Gastrocnemius medialis (tissue), 4 donors: Measurements from ENCODE around the gene SH3BP2. TPM values are rescaled to one million over a fixed set of nuclear protein-coding genes. Genes with fewer than 3 reads are reported as not detected.

ENCODE experiments used
- ATAC-seq, 2 donors: fragments of 150-250 bp; one replicate each; pipeline ENCODE4 v1.9.1; 2016
- DNase-seq, 2 donors: peaks; one replicate each; pipeline ENCODE4 v3.0.0-alpha.2; 2019
- H3K27ac ChIP-seq, 4 donors: fragments of 200-600 bp; sonication (generic); 1 replicate in 1 of 4; 2 replicates in 3 of 4; pipeline ENCODE4 v1.5.1; 2016 to 2018; ENCODE audit warnings: mild to moderate bottlenecking in 2 of 4, moderate library complexity in 1 of 4
- H3K27me3 ChIP-seq, 3 donors: fragments of 200-600 bp; sonication (generic) in 2 of 3; 1 replicate in 1 of 3; 2 replicates in 2 of 3; pipeline versions ENCODE4 v1.5.1 to v1.6.0; 2016 to 2019; ENCODE audit warnings: mild to moderate bottlenecking in 1 of 3, moderate library complexity in 1 of 3
- H3K36me3 ChIP-seq, 2 donors: fragments of 200-600 bp; sonication (generic) in 1 of 2; one replicate each; pipeline ENCODE4 v1.5.1; 2017 to 2018
- H3K4me1 ChIP-seq, 2 donors: fragments of 200-600 bp; sonication (generic) in 1 of 2; one replicate each; pipeline ENCODE4 v1.5.1; 2016 to 2017; ENCODE audit warnings: mild to moderate bottlenecking in 2 of 2
- H3K4me3 ChIP-seq, 4 donors: fragments of 200-600 bp; sonication (generic) in 3 of 4; 1 replicate in 1 of 4; 2 replicates in 3 of 4; pipeline ENCODE4 v1.5.1; 2016 to 2019; ENCODE audit warnings: mild to moderate bottlenecking in 2 of 4
- H3K9me3 ChIP-seq, 3 donors: fragments of 200-600 bp; sonication (generic) in 2 of 3; 1 replicate in 1 of 3; 2 replicates in 2 of 3; pipeline ENCODE4 v1.5.1; 2016 to 2019
- CTCF ChIP-seq, 5 experiments: fragments of 450-650 bp in 3 of 5; fragments of 200-600 bp in 2 of 5; sonication (generic) in 2 of 5; IDR thresholded peaks in 4 of 5; conservative IDR thresholded peaks in 1 of 5; 1 replicate in 4 of 5; 2 replicates in 1 of 5; pipeline ENCODE4 v1.5.1; 2016 to 2019; ENCODE audit warnings: antibody characterized with exemption in 5 of 5, mild to moderate bottlenecking in 3 of 5, moderate library complexity in 3 of 5
- POLR2A ChIP-seq, 2 donors: fragments of 450-650 bp; IDR thresholded peaks; one replicate each; pipeline ENCODE4 v1.6.1; 2017; ENCODE audit warnings: antibody characterized with exemption in 2 of 2, mild to moderate bottlenecking in 2 of 2, moderate library complexity in 2 of 2
- in situ Hi-C, 4 donors: fragments of 200-750 bp; cut with MboI; loops; one replicate each; pipeline versions ENCODE4 v1.15.0 to v1.8.0; 2017; ENCODE audit warnings: low sequenced_read_pairs in 4 of 4
- intact Hi-C: fragments of 100-400 bp; cut with DNase I; formaldehyde crosslinking; loops from one replicate; pipeline ENCODE4 v1.15.1; 2023; ENCODE audit warnings: low total_unique reads
- total RNA-seq, 4 donors: library from RNA; depleted of rRNA; stranded (reverse); fragments of >200 nt; gene quantifications; one replicate each; pipeline versions ENCODE4 v1.1.0 to v1.2.3, GENCODE V29; 2016

SH3BP2 gene
- total RNA-seq, 4 donors from 2014 or later = 4.8 to 21.5 (median 12.0) TPM

GRCh38 chr4:2852481-2852921 lies 59.6 kb downstream of the SH3BP2 start:
- H3K4me3 ChIP-seq = peak overlapping the region in 1 of 4 donors; percentile 20
- DNase-seq (no peak), ATAC-seq (peak; percentile 23 to 25)
- no peaks in the 10 kb centered on the region for H3K9me3 ChIP-seq
- H3K27me3 ChIP-seq = no peaks in the 10 kb centered on the region
- intact Hi-C loops (no loop called here), in situ Hi-C loops (no loop called here)
- TF ChIP-seq POLR2A (IDR thresholded peaks at IDR 0.05) = no peak
- peaks cover 0 to 13% of the 10 kb centered on the region in 2 donors for H3K36me3 ChIP-seq
- H3K4me1 ChIP-seq = peaks cover 87 to 93% of the 10 kb centered on the region in 2 donors
- H3K27ac ChIP-seq = peak overlapping the region; percentile 52 to 84 (median 79)

GRCh38 chr4:2855584-2855983 lies 62.7 kb downstream of the SH3BP2 start:
- no peak for ATAC-seq

GRCh38 chr4:2856266-2856665 lies 63.4 kb downstream of the SH3BP2 start:
- in situ Hi-C loops (no loop called here), intact Hi-C loops (no loop called here)
- Histone ChIP-seq H3K27me3 (no peaks in the 10 kb centered on the region), H3K9me3 (no peaks in the 10 kb centered on the region), H3K27ac (peak overlapping the region; percentile 70 to 84 (median 79)), H3K4me3 (peak overlapping the region in 2 of 4 donors; percentile 3 to 9), H3K36me3 (peaks cover 0 to 13% of the 10 kb centered on the region in 2 donors), H3K4me1 (peaks cover 96 to 99% of the 10 kb centered on the region in 2 donors)
- DNase-seq (no peak), ATAC-seq (no peak)
- TF ChIP-seq CTCF (IDR thresholded peaks at IDR 0.05 in 4 of 5, conservative IDR thresholded peaks at IDR 0.05 in 1 of 5) (no peak), POLR2A (IDR thresholded peaks at IDR 0.05) (no peak)

More at GRCh38 chr4:2855584-2855983, 62.7 kb downstream of the SH3BP2 start:
- Histone ChIP-seq H3K4me3 (peak overlapping the region in 3 of 4 donors; percentile 0 to 9 (median 3)), H3K36me3 (peaks cover 0 to 13% of the 10 kb centered on the region in 2 donors), H3K27me3 (no peaks in the 10 kb centered on the region), H3K27ac (peak overlapping the region; percentile 70 to 84 (median 79)), H3K4me1 (peaks cover 90 to 96% of the 10 kb centered on the region in 2 donors), H3K9me3 (no peaks in the 10 kb centered on the region)
- DNase-seq = no peak
- TF ChIP-seq CTCF (IDR thresholded peaks at IDR 0.05 in 4 of 5, conservative IDR thresholded peaks at IDR 0.05 in 1 of 5) = no peak
- in situ Hi-C loops = no loop called here
- intact Hi-C loops = no loop called here

GRCh38 chr4:2857349-2857927 lies 64.6 kb downstream of the SH3BP2 start:
- TF ChIP-seq CTCF (IDR thresholded peaks at IDR 0.05 in 4 of 5, conservative IDR thresholded peaks at IDR 0.05 in 1 of 5) = no peak
- no peak for TF ChIP-seq POLR2A (IDR thresholded peaks at IDR 0.05)
- DNase-seq = no peak
- H3K27ac ChIP-seq = peak overlapping the region; percentile 70 to 84 (median 79)
- no peaks in the 10 kb centered on the region for H3K27me3 ChIP-seq
- no peaks in the 10 kb centered on the region for H3K9me3 ChIP-seq
- intact Hi-C loops = no loop called here
- no peak for ATAC-seq
- H3K36me3 ChIP-seq = peaks cover 0 to 13% of the 10 kb centered on the region in 2 donors
- in situ Hi-C loops = no loop called here
- H3K4me1 ChIP-seq = peaks cover 98 to 99% of the 10 kb centered on the region in 2 donors
- H3K4me3 ChIP-seq = no peak overlapping the region

GRCh38 chr4:2858451-2859217 lies 65.7 kb downstream of the SH3BP2 start:
- Histone ChIP-seq H3K4me1 (peaks cover 98 to 100% of the 10 kb centered on the region in 2 donors), H3K27ac (peak overlapping the region; percentile 70 to 84 (median 79)), H3K9me3 (no peaks in the 10 kb centered on the region), H3K27me3 (no peaks in the 10 kb centered on the region), H3K4me3 (peak overlapping the region in 2 of 4 donors; percentile 1 to 7), H3K36me3 (peaks cover 0 to 8% of the 10 kb centered on the region in 2 donors)
- TF ChIP-seq CTCF (IDR thresholded peaks at IDR 0.05 in 4 of 5, conservative IDR thresholded peaks at IDR 0.05 in 1 of 5) = no peak
- no peak for TF ChIP-seq POLR2A (IDR thresholded peaks at IDR 0.05)
- peak in 1 of 2 donors; percentile 47 for DNase-seq
- ATAC-seq = peak; percentile 41 to 61
- intact Hi-C loops = no loop called here
- in situ Hi-C loops = no loop called here
